ENCODE results near the gene SEC61G.

Gene SEC61G

DNA sequence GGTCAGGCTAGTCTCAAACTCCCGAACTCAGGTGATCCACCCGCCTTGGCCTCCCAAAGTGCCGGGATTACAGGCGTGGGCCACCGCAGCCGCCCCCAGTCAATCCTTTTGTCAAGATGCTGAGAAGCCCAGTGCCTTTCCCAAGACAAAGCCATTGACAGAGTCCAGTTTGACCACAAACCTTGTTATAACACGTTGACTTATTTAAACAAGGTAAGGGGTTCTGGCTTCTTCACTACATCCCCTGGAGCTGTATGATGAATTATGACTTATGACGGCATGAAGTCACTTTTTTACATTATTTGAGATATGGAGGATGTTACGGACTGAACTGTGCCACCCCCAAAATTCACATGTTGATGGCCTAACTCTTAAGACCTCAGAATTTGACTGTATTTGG lies 5.8 kb upstream of the SEC61G start:
- DNase-seq = no peak

DNA sequence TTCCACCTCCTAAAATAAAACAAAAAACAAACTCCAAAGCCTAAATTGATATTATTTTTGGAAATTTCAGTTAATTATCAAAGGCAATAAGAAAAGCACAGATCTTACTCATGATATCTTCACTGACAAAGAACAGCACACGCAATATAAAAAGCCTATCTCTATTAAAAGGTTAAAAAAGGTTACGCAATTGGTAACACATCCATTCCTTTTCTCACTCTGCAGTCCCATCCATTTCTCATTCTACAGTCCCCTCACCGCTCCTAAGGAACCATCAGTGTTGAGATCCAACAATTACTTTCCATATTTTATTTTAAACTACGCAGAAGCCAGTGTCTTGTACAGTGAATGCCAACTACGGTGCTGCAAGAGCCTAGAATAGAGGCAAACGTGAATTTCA lies 1.3 kb downstream of the SEC61G start:
- no peak for DNase-seq

DNA sequence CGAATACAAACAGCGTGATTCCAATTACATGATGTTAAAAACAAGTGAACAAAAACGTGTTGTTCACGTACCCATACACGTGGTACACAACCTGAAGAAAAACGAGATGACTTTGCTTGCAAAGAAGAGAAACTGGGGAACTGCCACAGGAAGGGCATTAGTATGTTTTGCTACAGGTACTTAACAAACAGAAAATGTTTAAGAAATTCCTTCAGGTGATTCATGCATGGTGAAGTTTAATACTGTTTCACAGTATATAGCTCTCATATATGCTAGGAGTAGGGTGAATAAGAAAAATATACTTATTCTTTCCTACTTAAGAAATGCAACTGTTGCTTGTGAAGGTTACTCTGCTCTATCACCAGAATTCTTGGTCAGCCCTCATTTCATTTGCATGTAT lies 9.8 kb downstream of the SEC61G start:
- no peak for DNase-seq

DNA sequence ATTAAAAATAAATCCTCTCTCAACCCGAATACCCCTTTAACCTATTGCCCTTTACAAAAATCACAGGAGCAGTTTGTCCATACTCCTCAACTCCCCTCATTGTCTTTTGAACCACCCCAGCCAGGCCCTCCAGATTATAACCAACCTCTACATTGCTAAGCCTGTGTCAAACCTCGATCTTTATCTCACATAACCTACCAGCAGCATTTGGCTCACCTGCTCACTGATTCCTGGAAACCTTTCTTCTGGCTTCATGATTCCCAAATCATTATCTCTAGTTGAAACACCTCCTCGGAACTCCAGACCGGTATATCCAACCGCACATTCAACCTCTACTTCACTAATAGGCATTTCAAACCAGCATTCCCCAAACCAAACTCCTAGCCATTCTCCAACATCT lies 11.8 kb downstream of the SEC61G start:
- no peak for DNase-seq

DNA sequence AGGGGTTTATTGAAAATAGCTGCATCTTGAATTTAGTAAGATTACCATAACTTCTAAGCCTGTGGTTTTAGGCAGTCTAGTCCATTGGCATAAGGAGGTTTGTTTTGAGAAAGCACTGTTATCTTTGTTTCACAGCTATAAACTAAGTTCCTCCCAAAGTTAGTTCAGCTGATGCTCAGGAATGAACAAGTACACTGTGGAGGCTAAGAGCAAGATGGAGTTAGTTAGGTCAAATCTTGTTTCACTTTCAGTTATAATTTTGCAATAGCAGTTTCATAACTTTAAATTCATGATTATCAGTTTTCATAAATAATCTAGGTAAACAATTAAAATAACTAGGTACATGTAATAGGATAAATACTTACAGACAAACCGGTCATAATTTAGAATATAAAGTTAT lies 15.4 kb downstream of the SEC61G start:
- no peak for DNase-seq

DNA sequence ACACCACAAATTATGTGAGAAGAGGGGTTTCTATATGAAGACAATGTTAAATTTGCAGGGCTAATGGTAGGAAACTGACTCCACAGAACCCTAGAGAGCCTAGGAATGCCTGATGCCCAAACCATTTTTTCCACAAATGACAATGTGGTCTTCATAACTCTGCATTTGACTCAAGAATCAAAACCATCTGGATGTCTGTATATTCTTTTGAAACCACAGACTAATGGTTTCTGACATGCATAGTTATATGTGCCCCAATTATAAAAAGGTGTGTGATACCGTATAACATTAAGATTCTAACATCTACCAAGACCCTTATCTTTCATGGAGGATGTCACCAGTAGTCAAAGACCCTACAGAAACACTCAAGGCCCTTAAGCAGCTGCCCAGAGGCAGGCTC lies 20.3 kb downstream of the SEC61G start:
- peak; percentile 27 for DNase-seq

DNA sequence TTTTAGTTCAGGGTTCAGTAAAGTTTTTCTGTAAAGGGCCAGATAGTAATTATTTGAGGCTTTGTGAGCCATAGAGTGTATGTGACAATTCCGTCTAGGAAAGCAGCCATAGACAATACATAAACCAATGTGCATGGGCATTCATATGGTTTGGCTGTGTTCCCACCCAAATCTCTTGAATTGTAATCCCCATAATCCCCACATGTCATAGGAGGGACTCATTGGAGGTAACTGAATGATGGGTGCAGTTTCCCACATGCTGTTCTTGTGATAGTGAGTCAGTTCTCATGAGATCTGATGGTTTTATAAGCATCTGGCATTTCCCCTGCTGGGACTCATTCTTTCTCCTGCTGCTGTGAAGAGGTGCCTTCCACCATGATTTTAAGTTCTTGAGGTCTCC lies 29.9 kb downstream of the SEC61G start:
- peak; percentile 9 for DNase-seq

DNA sequence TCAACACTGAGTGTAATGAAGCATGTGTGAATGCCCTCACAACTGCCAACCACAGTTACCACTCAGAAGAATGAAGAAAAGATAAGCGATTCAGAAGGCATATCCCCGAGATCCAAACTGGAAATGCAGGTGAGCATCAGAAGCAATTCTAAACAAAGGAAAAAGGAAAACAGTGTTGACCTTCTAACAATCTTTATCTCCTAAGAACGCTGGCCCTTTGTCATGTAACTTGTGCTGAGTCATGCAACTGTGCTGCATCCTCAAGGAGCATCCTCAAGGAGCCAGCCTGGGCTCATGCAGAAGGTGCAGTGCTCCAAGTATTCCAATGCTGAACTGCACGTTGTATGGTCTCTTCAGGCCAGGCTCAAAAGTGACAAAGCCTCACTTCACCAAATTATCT lies 30.6 kb downstream of the SEC61G start:
- no peak for DNase-seq

DNA sequence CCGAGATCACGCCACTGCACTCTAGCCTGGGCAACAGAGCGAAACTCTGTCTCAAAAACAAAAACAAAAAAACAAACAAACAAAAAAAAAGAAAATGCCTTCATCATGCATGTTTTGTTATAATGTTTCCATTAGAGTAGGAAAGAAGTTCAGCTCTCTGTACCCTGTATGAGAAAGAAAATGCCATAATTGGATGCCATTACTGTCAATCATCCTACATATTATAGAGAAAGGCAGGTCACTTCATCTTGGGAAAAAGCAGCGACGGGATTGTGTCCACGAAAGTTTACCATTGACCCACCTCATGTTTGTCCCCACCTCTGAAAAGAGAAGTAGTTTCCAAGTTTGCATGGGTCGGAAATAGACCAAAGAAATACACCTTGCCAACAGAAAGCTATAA lies 33.8 kb downstream of the SEC61G start:
- no peak for DNase-seq

DNA sequence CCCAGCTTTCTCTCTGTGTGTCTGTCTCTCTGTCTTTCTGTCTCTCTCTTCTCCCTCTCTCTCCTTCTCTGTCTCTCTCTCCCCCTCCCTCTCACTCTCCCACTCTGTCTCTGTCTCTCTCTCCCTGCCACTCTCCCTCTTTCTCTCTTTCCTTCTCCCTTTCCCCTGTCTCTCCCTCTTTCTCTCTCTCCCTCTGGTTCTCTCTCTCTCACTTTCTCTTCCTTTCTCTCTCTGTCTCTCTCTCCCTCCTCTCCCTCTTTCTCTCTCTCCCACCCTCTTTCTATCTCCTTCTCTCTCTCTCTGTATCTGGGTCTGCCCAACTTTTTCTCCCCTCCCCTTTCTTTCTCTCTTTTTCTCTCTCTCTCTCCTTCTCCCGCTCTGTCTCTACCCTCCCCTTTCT lies 36.5 kb downstream of the SEC61G start:
- DNase-seq = no peak

DNA sequence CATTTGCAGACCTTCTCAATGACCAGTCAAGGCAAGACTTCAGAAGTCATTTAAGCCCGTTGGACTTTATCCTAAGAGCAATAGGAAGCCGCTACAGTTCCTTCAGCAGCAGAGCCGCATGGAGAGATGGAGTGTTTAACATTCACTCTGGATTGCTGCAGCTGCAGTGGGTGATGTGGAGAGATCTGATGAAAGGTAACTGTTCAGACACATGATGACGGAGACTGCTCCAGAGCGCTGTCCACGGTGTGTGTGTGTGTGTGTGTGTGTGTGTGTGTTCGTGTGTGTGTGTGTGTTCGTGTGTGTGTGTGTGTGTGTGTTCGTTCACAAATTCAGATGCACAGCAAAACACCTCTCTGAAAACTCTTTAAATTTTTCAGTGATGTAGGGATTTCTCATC lies 37.0 kb downstream of the SEC61G start:
- DNase-seq = no peak

DNA sequence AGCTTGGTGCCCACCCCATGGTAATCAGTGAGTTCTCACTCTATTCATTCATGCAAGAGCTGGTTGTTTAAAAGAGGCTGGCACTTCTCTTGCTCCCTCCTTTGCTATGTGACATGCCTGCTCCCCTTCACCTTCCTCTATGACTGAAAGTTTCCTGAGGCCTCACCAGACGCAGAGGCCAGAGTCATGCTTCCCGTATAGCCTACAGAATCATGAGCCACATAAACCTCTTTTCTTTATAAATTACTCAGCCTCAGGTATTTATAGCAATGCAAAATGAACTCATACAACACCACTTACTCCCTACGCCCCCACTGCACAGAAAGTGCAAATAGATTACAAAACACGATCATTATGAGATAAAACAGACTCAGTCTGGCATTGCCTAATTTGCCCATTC lies 39.0 kb downstream of the SEC61G start:
- no peak for DNase-seq

DNA sequence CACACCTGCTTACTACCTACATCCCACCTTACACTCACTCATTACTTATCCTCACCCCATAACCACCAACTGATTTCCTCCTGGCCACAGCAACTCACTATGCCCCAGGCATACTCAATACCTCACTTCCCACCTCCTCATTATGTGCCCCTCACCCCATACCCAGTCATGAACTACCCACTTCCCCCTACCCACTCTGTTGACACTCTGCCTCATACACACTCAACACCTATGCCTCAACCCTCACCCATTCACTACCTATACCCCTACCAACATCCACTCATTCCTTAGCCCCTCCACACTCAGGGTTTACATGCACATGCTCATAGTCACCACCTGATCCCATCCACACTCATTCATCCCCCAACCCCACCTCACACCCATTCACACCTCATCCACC lies 39.6 kb downstream of the SEC61G start:
- no peak for DNase-seq

DNA sequence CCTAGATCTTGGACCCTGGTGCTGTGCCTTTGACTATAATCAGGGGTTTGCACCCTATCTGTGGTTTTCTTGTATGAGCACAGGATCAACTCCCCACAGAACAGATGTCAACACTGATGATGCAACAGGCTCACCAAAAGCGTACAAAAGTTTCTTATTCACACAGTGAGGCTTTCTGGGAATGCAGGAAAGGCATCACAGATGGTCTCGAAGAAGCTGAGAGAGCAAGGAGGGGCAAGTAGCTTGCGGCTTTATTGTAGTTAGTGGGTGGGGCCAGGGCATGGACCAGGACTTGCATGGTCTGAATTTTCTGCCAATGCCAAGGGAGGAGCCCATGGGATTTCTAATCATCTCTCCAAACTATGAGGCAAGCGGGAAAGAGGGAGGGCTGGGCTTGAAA lies 46.2 kb downstream of the SEC61G start:
- DNase-seq = no peak

DNA sequence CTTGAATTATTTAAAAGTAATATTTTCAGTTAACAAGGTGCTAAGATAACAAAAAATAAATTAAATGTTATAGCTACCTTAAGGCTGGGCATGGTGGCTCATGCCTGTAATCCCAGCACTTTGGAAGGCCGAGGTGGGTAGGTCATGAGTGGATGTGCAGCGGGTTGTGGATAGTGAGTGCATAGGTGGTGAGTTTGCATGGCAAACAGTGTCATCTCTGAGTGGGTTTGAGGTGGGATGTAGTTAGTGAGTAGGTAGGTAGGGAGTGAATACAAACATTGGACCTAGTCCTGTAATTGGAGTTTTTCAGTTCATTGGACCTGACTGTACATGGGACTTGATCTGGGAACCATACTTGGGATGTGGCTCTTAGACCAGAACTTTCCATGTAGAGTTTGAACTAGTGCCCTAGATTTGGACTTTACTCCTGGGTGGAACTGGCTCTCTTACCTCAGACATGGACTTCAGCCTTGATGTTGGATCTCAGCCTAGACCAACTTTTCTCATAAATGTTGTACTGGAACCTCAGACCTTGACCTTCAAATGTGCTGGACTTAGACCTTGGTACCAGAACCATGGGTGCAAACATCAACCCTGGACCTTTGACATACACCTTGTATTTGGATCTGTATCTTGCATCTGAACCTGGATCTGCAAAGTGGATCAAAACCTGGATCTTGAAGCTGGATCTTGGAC lies 47.0 kb downstream of the SEC61G start:
- no peak for DNase-seq

DNA sequence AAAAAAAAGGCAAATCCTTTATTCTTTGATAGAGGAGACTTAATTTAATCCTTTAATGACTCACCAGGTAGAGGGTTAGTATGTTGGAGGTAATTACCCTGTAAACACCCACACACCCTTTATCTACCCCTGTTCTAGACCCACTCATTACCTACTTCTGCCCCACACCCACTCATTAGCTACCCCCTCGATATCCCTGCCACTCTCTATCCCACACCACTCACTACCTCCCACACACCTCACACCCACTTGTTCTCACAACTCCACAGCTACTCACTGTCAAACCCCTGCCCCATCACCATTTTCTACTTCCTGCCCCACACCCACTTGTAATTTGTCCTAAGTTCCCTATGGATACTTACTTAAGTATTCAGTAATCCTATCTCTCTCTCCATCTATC lies 49.7 kb downstream of the SEC61G start:
- DNase-seq = no peak

DNA sequence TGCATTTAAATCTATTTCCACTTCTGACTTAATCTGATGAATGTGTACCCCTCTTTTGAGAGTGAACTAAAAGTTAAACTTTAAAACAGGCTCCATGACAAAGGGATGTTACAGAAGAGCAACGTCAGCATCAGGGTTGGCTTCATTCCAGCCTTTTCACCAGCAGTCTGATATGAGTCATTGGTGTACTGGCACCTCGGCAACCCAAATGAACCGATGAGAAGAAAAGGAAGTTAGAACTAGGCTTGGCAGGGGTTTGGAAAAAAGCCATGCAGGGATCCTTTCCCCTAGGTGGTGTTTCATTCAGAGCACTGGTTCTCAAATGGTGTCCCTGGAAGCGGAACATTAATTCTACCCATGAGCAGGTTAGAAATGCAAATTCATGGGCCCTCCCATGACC lies 53.6 kb downstream of the SEC61G start:
- peak; percentile 23 for DNase-seq

DNA sequence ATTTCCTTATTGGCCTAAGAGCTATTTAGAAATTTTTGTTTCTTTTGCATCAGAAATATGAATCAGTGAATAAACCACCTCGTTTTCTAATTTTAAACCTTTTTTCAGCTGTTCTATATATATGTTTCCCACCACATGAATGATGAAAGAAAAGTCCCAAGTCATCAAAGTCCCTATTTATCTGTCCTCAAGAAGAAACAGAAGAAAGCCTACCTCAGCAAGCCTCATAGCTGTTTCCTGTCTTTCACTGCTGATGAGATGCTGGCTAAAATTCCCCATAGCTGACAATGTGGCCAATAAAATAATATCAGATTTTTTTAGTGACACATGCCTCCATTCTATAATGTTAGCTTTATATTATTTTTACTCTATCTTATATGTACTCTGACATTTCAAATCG lies 54.2 kb downstream of the SEC61G start:
- DNase-seq = no peak
